Activated naive CD8-positive, alpha-beta T cell treated with anti-CD3 and anti-CD28 coated beads, Interleukin-2, amount 50 U/mL, for 24 hours (primary cell): ENCODE data around the gene MID2.
"Not testable (repeated sequence)": the region's sequence is repeated elsewhere in the genome, so short reads cannot be mapped to it uniquely, and the experiment has no call there.

ENCODE experiments used
- ATAC-seq: fragments of 150-1000 bp; cut with Tn5 transposase; one replicate; pipeline ENCODE4 v1.10.0; 2021
- DNase-seq: peaks from one replicate; pipeline ENCODE4 v3.0.0; 2021
- H3K27ac Mint-ChIP-seq: one replicate; pipeline ENCODE4 v1.8.0; 2021; ENCODE audit warnings: mild to moderate bottlenecking, mixed read lengths
- H3K27me3 Mint-ChIP-seq: one replicate; pipeline ENCODE4 v1.8.0; 2021; ENCODE audit warnings: mixed read lengths
- H3K36me3 Mint-ChIP-seq: one replicate; pipeline ENCODE4 v1.8.0; 2021; ENCODE audit warnings: low read depth, mixed read lengths
- H3K4me1 Mint-ChIP-seq: one replicate; pipeline ENCODE4 v1.8.0; 2021; ENCODE audit warnings: mixed read lengths
- H3K4me3 Mint-ChIP-seq: one replicate; pipeline ENCODE4 v1.8.0; 2021; ENCODE audit warnings: mild to moderate bottlenecking, moderate library complexity, mixed read lengths
- H3K9me3 Mint-ChIP-seq: one replicate; pipeline ENCODE4 v1.8.0; 2021; ENCODE audit warnings: mixed read lengths

The MID2 gene, protein sequence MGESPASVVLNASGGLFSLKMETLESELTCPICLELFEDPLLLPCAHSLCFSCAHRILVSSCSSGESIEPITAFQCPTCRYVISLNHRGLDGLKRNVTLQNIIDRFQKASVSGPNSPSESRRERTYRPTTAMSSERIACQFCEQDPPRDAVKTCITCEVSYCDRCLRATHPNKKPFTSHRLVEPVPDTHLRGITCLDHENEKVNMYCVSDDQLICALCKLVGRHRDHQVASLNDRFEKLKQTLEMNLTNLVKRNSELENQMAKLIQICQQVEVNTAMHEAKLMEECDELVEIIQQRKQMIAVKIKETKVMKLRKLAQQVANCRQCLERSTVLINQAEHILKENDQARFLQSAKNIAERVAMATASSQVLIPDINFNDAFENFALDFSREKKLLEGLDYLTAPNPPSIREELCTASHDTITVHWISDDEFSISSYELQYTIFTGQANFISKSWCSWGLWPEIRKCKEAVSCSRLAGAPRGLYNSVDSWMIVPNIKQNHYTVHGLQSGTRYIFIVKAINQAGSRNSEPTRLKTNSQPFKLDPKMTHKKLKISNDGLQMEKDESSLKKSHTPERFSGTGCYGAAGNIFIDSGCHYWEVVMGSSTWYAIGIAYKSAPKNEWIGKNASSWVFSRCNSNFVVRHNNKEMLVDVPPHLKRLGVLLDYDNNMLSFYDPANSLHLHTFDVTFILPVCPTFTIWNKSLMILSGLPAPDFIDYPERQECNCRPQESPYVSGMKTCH

DNA sequence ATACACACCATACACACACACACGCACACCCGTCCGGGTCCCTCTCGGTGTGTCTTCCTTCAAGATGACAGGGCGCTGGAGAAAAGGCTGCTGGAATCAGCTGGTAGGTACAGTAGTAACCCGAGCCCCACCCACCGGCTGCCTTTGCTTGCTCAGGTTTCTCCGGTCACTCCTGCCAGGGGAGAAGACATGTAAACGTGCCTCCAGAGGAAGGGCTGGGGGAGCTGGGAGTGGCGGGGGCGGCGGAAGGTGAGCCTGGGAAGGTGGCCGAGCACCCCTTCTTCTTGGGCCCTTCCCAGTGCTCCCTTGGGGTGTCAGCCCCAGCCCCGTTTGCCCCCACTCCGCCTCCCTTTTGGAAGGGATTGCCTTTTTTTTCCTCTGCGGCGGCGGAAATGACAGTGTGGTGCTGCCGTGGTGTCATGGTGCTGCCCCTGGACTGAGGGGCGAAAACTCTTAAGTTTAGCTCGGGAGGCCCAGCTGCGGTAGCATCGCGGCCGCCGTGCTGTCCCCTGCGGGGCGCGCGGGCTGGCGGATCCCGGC lies at the start of gene MID2:
Gene MID2 (plus strand): TSS at position 169 of the 540 bp plus-strand sequence. CDS start 561 bp downstream, outside the sequence.
- Mint-ChIP-seq H3K27ac (peak within 1 kb of the TSS; percentile 68), H3K27me3 (peaks cover 8% of the 10 kb centered on the region), H3K9me3 (no peaks in the 10 kb centered on the region), H3K4me1 (peaks cover 46% of the 10 kb centered on the region), H3K4me3 (peak within 1 kb of the TSS; percentile 81), H3K36me3 (no peaks in the 10 kb centered on the region)
- peak; percentile 56 for ATAC-seq
- peak; percentile 41 for DNase-seq

DNA sequence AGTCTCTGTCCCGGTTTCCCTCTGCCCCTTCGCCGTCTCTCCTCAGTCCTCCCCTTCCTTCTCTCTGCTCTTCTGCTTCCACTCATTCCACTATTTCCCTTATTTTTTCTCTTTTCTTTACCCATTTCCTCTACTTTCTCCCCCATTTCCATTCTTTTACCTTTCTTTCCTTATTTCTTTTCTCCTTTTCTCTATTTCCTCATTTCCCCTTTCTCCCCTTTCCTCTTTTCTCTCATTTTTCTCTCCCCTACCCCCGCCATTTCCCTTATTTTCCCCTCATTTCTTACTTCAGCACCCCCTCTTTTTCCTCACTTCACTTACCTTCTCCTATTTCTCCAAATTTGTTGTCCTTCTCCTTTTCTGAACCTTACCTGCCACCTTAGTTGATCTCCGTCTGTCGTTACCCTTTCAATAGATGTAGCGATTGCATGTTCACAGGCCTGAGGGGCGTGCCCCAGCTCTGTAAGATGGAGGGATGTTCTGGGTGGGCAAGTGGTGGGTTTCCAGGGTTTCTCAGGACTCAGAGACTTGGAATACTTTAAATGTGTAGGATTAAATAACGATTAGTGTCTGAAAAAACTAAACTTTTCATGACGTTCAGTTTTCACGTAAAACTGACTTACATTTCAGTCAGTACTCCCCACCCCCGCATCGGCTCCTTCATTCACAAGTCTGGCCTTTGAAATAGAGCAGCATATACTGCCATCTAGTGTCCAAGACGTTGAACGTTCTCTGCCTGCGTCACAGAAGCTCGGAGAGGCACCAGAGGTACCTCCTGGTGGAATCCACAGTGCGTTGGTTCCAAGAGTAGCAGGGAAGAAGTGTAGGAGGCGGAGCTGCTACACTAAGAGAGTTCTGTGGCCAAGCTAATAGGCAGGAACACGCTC lies 48.8 kb upstream of the MID2 start:
- H3K9me3 Mint-ChIP-seq = no peaks in the 10 kb centered on the region
- H3K36me3 Mint-ChIP-seq = no peaks in the 10 kb centered on the region
- ATAC-seq = peak; percentile 82
- peaks cover 12% of the 10 kb centered on the region for H3K4me1 Mint-ChIP-seq
- no peaks in the 10 kb centered on the region for H3K27me3 Mint-ChIP-seq
- peak overlapping the region; percentile 82 for H3K4me3 Mint-ChIP-seq
- H3K27ac Mint-ChIP-seq = peak overlapping the region; percentile 76
- peak; percentile 64 for DNase-seq

DNA sequence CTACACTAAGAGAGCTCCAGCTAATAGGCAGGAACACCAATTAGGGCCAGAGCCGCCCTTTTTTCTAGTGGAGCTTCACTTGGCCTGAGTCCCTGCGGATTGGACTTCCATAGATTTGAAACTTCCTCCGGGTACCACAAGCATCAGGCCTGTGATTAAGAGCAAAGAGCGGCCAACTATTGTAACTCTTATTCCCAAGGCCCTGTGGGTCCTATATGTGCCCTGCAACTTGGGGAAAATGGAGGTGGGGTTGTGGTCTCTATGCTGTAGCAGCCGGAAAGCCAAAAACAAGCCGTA lies 48.2 kb upstream of the MID2 start, which contains the start of gene NCBP2L:
Gene NCBP2L (plus strand): TSS at position 198 of the 297 bp plus-strand sequence. CDS start 16,488 bp downstream, outside the sequence.
- Mint-ChIP-seq H3K27me3 (no peaks in the 10 kb centered on the region), H3K27ac (peak within 1 kb of the TSS; percentile 76), H3K4me1 (peaks cover 12% of the 10 kb centered on the region), H3K9me3 (no peaks in the 10 kb centered on the region), H3K36me3 (no peaks in the 10 kb centered on the region), H3K4me3 (peak within 1 kb of the TSS; percentile 82)
- no peak for ATAC-seq
- DNase-seq = no peak

DNA sequence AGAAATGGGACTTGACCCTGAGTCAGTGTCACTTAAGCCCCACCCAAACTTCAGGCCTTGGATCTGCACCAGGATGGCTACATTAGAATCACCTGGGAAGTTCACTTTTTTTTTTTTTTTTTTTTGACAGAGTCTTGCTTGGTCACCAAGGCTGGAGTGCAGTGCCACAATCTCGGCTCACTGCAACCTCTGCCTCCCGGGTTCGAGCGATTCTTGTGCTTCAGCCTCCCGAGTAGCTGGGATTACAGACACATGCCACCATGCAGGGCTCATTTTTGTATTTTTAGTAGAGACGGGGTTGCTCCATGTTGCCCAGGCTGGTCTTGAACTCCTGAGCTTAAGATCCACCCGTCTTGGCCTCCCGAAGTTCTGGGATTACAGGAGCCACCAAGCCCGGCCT lies 45.1 kb upstream of the MID2 start:
- ATAC-seq = no peak
- Mint-ChIP-seq H3K27me3 (no peaks in the 10 kb centered on the region), H3K27ac (no peak overlapping the region), H3K4me1 (peaks cover 12% of the 10 kb centered on the region), H3K36me3 (no peaks in the 10 kb centered on the region), H3K4me3 (no peak overlapping the region), H3K9me3 (no peaks in the 10 kb centered on the region)
- no peak for DNase-seq

DNA sequence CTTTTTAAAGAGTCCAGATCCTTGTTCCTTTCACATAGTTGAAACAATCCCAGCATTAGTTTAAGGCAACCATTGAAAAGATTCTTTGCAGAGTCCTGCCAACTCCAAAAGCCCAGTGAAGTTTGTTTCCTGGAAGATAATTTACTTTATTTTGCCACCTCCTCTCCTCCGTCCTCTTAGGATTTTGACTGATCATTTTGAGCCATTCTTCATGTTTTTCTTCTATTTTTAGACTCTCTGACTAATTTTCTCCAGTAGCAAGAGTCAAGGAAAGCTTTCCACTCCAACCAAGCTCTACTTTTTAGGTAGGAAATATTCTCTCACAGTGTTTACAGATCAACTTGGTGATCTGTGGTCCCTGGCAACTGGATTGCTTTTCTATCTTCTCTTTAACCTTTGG lies 37.8 kb upstream of the MID2 start:
- ATAC-seq (no peak), DNase-seq (no peak)
- Mint-ChIP-seq H3K27ac (no peak overlapping the region), H3K27me3 (peaks cover 5% of the 10 kb centered on the region), H3K4me1 (no peaks in the 10 kb centered on the region), H3K36me3 (no peaks in the 10 kb centered on the region), H3K4me3 (no peak overlapping the region), H3K9me3 (no peaks in the 10 kb centered on the region)

DNA sequence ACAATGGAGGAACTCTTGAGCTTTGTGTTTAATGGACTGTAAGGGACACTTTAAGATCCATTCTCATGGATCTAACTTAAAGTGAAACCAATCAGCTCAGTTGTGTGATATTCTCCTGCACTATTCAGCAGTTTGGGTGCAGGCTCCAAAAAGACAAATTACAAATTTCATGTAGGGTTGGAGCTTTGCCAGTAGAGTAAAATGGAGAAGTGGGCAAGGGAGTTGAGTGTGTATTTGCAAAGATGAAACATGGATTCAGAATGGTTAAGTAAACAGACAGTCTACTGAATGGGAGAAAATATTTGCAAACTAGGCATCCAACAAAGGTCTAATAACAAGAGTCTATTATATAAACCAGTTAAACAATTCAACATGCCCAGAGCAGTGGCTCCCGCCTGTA lies 21.2 kb upstream of the MID2 start:
- Mint-ChIP-seq H3K4me1 (no peaks in the 10 kb centered on the region), H3K9me3 (no peaks in the 10 kb centered on the region), H3K36me3 (no peaks in the 10 kb centered on the region), H3K27me3 (peaks cover 7% of the 10 kb centered on the region), H3K4me3 (no peak overlapping the region), H3K27ac (no peak overlapping the region)
- DNase-seq = no peak
- no peak for ATAC-seq

DNA sequence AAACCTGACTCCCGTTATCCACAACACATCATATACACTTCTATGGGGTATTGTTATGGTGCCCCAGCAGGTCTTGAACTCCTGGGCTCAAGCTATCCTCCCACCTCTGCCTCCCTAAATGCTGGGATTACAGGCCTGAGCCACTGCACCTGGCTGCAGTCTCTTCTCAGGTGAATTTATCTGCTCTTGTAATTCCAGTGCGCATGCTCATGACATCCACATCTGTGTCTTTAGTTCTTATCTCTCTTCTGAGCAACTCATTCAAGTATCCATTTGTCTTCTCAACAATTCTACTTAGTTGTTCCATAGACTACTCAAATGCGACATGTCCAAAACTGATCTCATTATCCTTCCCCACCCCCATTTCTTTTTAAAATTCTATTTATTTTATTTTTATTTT lies 20.5 kb upstream of the MID2 start:
- H3K4me3 Mint-ChIP-seq = no peak overlapping the region
- H3K27me3 Mint-ChIP-seq = peaks cover 5% of the 10 kb centered on the region
- DNase-seq = no peak
- no peaks in the 10 kb centered on the region for H3K36me3 Mint-ChIP-seq
- H3K4me1 Mint-ChIP-seq = no peaks in the 10 kb centered on the region
- H3K9me3 Mint-ChIP-seq = no peaks in the 10 kb centered on the region
- no peak overlapping the region for H3K27ac Mint-ChIP-seq
- no peak for ATAC-seq

DNA sequence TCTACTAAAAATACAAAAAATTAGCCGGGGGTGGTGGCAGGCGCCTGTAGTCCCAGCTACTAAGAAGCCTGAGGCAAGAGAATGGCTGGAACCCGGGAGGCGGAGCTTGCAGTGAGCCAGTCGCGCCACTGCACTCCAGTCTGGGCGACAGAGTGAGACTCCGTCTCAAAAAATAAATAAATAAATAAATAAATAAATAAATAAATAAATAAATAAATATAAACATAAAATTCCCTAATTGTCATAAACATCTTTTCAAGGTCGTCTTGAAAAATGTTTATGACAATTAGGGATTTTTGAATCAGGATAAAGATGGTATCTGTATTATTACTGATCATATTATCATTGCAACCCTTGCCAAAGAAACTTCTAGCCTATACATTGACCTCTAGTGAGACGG lies 15.6 kb upstream of the MID2 start:
- H3K9me3 Mint-ChIP-seq, H3K4me3 Mint-ChIP-seq, H3K27me3 Mint-ChIP-seq, DNase-seq, H3K27ac Mint-ChIP-seq, ATAC-seq, H3K36me3 Mint-ChIP-seq, H3K4me1 Mint-ChIP-seq: not testable (repeated sequence)

DNA sequence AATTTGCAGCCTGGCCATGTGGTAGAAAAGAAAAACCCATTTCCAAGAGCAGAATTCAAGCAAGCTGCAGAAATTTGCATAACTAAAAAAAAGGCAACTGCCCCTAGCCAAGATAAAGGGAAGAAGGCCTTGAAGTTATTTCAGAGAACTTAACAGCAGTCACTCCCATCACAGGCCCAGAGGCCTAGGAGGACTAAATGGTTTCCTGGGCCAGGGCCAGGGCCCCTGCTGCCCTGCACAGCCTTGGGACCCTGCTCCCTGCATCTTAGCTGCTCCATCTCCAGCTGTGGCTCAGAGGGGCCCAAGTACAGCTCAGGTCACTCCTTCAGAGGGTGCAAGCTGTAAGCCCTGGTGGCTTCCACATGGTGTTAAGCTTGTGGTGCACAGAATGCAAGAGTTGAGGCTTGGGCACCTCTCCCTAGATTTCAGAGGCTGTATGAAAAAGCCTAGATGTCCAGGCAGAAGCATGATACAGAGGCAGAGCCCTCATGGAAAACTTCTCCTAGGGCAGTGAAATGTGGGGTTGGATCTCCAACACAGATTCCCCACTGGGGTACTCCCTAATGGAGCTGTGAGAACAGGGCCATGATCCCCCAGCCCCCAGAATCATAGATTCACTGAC lies 6.7 kb upstream of the MID2 start:
- Mint-ChIP-seq H3K27me3 (no peaks in the 10 kb centered on the region), H3K4me3 (no peak overlapping the region), H3K27ac (no peak overlapping the region), H3K36me3 (no peaks in the 10 kb centered on the region), H3K4me1 (peaks cover 9% of the 10 kb centered on the region), H3K9me3 (peaks cover 4% of the 10 kb centered on the region)
- ATAC-seq (no peak), DNase-seq (peak; percentile 6)

DNA sequence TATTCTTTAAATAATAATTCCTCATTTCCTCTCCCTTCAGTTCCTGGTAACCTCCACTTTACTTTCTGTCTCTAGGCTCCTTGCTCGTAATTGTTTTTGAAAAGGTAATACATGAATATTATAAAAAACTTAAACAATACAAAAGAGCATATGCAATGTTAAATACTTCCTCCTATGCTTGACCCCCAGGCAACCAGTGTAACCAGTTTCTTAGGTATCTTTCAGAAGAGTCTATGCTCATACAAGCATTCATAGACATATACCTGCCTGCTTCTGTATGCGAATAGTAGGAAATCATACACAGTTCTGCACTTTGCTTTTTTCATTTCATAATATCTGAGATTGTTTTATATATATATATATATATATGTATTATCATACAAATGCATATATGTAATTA lies 2.6 kb upstream of the MID2 start:
- peaks cover 8% of the 10 kb centered on the region for H3K27me3 Mint-ChIP-seq
- peaks cover 4% of the 10 kb centered on the region for H3K9me3 Mint-ChIP-seq
- ATAC-seq (no peak), DNase-seq (no peak)
- no peak overlapping the region for H3K27ac Mint-ChIP-seq
- H3K36me3 Mint-ChIP-seq = no peaks in the 10 kb centered on the region
- no peak overlapping the region for H3K4me3 Mint-ChIP-seq
- peaks cover 38% of the 10 kb centered on the region for H3K4me1 Mint-ChIP-seq

DNA sequence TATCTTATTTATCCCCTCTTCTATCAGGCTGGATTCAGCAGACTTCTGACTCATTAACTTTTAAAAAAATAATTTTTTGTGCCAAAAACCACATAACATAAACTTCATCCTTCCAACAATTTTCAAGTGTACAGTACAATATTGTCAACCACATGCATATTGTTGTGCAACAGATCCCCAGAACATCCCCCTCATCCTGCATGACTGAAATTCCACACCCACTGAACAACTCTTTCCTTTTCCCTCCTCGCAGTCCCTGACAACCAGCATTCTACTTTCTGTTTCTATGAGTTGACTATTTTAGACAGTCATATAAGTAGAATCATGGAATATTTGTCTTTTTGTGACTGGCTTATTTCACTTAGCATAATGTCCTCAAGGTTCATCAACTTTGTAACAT lies 2.2 kb upstream of the MID2 start:
- Mint-ChIP-seq H3K27me3 (peaks cover 8% of the 10 kb centered on the region), H3K27ac (peak overlapping the region; percentile 9), H3K36me3 (no peaks in the 10 kb centered on the region), H3K4me3 (no peak overlapping the region), H3K4me1 (peaks cover 38% of the 10 kb centered on the region), H3K9me3 (peaks cover 4% of the 10 kb centered on the region)
- ATAC-seq (no peak), DNase-seq (no peak)

DNA sequence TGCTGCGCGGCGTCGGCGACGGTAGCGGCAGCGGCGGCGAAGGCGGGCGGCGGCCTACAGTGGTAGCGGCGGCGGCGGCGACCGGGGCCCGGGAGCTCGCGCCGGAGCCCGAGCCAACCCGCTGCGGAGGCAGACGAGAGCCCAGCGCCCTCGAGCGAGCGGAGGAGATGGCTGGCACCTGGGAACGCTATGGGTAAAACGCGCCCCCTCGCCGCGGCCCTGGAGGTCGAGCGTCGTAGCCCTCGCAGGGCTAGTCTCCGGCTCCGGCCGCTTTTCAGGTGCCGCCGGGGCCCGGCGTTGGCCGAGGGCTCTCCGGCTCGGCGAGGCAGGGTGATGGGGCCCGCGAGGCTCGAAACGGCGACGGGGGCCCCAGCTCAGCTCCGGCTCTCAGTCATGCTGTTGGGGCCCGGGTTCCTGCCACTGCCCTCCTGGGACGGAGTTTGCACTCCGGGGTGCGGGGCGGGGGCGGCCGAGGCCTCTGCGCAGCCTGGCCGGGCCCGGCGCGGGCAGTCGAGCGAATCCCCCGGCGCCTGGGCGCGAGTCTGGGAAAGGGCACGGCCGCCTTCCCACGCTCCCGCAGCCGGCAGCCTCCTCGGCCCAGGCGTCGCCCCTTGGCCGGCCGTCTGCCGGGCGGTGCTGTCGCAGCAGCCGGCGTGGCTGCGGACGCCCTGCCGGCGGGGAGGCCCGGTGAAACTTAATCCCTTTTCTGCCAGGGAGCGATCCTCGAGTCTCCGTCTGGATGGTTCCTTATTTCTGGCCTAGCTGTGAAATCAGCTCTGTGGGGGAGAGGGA lies 768 bp downstream of the MID2 start:
- peak; percentile 35 for ATAC-seq
- Mint-ChIP-seq H3K4me3 (peak overlapping the region; percentile 81), H3K36me3 (no peaks in the 10 kb centered on the region), H3K27me3 (peaks cover 8% of the 10 kb centered on the region), H3K27ac (peak overlapping the region; percentile 86), H3K4me1 (peaks cover 45% of the 10 kb centered on the region), H3K9me3 (no peaks in the 10 kb centered on the region)
- peak; percentile 33 for DNase-seq

DNA sequence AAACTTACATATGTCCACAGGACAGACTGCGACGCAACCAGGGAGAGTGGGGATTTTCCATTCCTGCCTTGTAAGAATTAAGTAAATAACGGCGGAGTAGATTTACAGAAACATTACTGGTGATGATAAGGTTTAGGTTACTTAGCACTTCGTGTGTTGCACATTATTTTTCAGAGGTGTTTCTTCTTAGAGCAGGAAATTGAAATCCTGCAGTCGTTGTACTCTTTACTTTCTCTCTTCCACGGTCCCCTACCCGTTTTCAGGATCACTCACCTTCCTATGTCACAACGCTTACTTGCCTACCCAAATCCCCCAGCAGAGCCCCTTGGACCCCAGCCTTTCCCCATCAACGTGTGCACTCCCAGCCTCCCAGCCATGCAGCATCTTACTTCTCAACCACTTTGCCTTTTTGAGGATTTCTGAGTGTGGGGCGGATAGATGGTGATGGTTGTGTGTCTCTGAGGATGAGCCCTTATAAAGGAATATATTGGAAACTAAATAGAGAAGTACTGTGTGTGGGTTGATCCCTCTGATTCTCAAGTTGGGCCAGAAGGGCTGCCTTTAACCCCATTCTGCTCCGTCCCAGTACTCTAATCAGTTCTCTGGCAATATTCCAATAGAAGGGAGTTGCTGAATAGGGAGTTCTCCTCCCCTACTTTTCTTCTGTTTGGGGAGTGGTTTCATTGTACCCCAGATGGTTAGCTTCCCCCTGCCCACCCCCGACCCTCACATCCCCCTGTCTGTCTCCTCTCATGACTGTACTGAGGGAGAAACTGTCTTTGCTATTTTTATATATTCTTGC lies 1.6 kb downstream of the MID2 start:
- H3K36me3 Mint-ChIP-seq = no peaks in the 10 kb centered on the region
- H3K9me3 Mint-ChIP-seq = no peaks in the 10 kb centered on the region
- H3K4me1 Mint-ChIP-seq = peaks cover 45% of the 10 kb centered on the region
- peak overlapping the region; percentile 86 for H3K27ac Mint-ChIP-seq
- H3K27me3 Mint-ChIP-seq = peaks cover 8% of the 10 kb centered on the region
- ATAC-seq = no peak
- no peak for DNase-seq
- peak overlapping the region; percentile 81 for H3K4me3 Mint-ChIP-seq
